HG03108 (cell line): ENCODE results near the gene AREL1.

Source experiments
- ATAC-seq: cut with Tn5 transposase; IDR thresholded peaks from one replicate; pipeline ENCODE4 v1.9.1; 2021; ENCODE audit warnings: moderate library complexity; ENCODE audit not compliant: unreplicated experiment

AREL1 gene

DNA sequence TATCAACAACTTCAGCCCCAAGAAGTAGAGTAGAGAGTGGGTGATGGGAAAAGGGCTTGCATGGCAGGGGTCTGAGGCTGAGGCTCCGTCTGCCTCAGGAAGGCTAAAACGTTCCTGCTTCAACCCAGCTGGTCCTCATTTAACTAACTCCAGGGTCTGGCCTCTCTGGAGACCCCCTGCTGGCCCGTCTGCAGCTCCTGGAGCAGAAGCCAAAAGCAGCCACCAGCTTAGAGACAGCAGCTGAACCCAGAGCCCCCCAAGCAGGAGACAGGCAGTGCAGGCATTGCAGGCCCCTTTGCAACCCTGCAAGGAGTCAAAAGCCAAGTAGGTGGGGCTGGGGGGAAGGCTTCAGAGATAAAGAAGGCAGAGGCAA lies 75.7 kb downstream of the AREL1 start:
- no peak for ATAC-seq

DNA sequence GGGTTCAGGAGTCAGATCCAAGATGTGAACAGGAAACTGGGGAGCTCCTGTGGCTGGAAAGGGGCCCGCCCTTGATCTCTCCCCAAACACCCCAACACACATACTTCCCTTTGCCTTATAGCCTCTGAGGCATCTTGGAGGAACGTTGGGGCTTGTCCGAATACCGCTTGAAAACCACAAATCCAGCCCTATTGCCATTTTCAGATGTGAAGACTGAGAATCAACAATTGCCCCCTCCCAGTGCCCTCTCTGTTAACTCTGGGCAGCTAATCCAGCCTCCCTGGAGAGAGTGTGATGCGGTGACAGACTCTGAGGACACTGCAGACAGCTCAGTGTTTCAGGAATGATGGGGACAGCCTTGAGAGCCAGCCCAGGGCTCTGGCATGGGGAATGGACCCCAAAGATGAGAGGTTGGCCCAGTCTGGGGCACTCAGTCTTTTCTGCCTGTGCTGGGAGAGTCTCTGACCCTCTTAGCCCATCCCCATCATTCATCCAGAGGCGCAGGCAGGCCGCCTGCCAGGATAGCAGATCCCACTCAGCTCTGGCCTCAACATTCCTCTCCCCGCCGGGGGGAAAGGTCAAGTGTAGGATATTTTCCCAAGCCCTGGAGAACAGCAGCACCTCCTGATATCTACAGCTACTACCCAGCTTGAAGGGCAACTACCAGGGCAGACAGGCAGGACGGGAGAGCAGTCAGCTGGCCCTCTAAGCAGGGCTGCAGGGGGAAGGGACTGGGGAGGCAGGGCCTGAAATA lies 76.3 kb downstream of the AREL1 start:
- ATAC-seq = no peak

DNA sequence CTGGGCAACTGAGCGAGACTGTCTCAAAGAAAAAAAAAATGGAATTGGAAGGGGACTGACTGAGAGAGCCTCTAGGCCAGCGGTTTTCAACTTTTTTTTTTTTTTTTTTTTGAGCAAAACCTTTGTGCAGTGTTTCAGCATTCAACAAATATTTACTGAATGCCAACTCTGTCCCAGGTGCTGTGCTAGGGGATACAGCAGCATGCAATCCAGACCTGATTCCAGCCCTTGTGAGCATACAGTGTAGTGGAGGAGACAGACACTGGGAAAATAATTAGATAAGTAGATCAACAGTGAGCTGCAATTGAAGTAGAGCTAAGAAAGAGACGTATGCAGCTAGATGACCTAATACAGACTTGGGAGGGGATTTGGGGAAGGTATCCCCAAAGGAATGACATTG lies 77.0 kb downstream of the AREL1 start:
- ATAC-seq = no peak

DNA sequence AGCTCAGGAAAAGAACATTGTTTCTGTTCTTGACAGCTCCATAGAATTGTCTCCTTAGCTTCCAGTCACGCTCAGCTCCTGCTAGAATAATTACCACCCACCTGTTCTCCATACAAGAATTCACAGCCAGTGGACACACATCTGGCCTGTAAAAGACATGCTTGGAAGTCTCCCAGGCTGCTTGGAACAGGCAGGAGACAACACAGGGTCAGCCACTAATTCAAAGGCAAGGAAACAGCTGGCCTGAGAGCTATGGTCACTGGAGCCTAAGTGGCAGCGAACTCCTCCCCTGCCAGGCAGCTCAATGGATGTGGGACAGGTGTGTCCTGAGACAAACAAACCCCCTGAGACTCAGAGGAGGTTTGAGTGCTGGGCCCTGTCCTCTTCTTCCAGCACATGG lies 77.9 kb downstream of the AREL1 start:
- ATAC-seq = no peak

DNA sequence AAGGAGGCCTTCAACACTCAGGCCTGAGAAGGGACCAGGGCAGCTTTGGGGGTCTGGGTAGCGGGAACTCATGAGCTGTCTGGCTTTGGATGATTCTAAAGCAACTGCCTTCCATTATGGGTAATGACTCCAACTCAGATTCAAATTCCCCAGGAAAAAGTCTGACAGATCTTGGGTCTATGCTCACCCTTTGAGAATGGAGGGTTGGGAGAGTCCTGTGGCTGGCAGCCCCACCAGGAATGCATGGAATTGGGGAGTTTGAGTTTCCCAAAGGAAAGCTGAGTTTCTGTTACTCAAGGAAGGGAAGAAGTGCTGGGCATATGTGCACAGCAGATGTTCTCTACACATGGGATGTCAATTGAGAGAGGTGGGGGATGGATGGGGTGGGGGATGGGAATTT lies 78.4 kb downstream of the AREL1 start:
- no peak for ATAC-seq

DNA sequence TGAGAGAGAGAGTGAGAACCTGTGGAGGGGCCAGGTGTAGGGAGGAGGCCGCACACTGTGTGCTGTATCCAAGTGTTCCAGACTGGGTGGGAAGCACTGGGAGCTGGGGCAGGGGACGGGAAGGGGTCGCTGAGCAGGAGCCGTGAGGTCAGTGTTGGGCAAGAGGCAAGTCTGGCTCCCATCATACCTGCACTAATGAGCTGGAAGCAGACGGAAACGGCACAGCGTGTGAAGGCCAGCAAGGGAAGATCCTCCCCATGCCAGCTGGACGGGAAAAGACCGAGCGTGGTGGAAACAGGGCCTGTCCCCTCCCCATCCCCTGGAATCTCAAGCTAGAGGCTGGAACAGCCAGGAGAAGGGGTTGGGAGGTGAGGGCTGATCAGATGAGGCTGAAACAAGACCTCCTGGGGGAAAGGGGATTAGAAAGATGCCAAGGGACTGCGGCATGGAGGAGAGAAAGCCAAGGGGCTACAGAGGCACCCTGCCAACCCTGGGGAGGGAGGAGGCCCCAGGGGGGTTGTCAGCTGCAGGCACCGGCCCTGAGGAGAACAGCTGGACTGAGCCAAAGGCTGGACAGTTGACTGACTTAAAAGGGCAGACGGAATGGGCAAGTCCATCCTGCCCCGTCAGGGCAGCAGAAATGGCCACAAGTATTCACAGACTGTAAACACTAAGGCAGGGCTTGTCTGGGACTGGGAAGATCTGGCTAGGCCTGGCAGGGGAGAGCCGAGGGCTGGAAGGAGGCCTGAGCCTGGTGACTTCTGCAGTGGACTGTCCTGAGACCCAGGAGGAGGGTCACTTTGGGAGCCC lies 81.8 kb downstream of the AREL1 start:
- ATAC-seq = no peak

DNA sequence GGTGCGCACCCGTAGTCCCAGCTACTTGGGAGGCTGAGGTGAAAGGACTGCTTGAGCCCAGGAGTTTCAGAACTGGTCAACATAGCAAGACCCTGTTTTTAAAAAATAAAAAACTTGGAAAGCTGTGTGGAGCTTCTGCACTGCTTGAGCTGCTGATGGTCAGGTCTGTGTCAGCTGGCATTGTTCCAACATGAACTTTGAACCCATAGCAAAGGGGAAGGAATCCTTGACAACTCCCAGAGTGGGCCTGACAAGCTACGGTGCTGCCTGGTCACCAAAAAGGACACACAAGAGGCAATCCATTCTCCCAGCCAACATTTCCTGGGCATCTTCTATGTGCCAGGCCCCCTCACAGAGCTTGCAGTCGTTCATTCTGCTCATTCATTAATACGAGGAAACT lies 84.5 kb downstream of the AREL1 start:
- no peak for ATAC-seq

DNA sequence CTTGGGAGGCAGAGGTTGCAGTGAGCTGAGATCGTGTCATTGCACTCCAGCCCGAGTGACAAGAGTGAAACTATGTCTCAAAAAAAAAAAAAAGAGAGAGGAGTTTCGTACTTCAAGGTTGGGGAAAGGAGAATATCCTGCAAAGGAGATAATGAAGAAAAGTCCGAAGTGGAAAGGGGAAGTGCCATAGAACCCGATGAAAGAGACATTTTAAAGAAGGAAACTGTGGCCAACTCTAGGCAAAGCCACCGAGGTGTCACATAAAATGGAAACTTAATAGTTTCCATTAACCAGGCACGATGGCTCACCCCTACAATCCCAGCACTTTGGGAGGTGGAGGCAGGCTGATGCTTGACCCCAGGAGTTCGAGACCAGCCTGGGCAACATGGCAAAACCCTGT lies 85.8 kb downstream of the AREL1 start:
- ATAC-seq = no peak

DNA sequence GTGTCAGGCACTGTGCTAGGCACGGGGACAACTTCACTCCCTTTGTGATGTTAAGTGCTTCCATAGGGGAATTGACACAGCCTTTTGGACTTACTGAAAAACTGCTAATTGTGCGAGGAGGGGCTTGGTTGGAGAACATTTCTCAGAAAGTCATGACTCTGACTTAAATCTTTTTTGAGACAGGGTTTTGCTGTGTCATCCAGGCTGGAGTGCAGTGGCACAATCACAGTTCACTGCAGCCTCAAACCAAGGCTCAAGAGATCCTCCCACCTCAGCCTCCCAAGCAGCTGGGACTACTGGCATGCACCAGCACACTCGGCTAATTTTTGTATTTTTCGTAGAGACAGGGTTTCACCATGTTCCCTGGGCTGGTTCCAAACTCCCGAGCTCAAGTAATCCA lies 90.6 kb downstream of the AREL1 start:
- no peak for ATAC-seq

DNA sequence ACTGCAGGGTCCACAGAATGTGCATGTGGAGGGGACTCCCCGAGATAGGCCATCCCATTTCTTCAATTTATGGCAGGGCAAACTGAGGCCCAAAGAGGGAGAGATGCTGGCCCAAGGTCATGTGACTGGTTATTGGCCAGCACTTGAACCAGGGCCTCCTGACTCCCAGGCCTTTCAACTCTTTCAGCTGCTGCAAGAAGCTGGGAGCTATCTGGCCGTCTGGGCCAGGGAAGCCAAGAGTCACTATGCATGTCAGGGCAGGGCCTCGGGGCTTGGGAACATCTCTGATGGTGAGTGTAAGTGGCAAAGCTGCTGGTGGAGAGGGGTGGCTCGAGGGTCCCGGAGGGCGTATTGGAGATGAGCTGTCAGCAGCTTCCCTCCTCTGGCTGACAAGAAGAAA lies 91.3 kb downstream of the AREL1 start:
- ATAC-seq = no peak

DNA sequence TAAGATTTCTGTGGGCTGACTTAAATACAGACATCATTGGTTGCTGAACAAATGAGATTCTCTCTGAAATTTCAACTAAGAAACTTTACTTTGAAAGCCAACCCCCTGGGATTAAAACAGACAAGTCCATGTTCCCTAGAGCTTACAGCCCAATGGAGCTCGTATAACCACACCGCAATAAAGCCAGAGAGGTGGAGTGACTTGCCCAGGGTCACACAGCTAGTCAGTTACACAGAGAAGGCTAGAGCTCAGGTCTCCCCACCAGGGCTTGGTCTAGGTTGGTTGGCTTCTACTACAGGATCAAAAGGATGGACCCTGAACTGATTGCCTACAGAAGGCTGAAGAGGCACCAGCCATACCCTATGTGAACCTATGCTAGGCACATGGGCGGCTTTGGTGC lies 92.0 kb downstream of the AREL1 start:
- ATAC-seq = no peak

DNA sequence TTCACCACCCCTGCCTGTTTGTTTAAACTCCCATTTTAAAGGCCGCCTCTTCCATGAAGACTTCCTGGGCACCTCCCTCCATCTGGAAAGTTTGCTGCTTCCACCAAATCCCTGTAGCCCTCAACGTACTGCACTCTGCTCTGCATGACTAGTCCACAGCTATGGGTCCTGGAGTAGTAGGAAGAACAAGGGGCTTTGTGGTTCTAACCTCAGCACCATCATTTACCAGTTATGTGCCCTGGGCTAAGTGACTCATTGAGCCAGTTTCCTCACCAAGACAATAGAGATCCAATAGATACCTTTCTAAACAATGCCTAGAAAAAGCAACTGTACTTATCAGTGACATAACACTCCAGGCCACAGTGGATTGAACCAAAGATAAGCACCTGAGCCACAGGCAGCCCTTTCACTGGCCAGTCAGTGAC lies 92.4 kb downstream of the AREL1 start:
- ATAC-seq = no peak

DNA sequence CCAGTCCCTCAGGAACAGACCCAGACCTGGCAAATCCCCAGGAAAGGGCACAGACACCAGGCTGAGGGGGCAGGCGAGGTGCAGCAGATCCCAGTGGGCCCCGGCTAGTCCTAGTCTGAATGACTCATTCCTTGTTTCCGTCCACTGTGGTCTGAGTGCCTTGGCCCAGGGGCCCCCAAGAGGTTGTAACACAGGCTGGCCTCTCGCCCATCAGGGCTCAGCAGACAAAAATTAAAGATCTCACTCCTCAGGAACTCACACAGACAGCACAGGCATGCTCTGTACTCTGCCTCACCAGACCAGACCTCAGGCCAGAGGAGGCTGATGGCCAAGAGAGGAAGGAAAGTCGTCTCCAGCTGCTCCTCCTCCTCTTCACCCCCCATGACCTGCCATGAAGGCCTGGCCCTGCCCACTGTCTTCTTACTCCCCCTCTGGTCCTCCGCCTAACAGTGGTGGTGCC lies 93.2 kb downstream of the AREL1 start:
- no peak for ATAC-seq

DNA sequence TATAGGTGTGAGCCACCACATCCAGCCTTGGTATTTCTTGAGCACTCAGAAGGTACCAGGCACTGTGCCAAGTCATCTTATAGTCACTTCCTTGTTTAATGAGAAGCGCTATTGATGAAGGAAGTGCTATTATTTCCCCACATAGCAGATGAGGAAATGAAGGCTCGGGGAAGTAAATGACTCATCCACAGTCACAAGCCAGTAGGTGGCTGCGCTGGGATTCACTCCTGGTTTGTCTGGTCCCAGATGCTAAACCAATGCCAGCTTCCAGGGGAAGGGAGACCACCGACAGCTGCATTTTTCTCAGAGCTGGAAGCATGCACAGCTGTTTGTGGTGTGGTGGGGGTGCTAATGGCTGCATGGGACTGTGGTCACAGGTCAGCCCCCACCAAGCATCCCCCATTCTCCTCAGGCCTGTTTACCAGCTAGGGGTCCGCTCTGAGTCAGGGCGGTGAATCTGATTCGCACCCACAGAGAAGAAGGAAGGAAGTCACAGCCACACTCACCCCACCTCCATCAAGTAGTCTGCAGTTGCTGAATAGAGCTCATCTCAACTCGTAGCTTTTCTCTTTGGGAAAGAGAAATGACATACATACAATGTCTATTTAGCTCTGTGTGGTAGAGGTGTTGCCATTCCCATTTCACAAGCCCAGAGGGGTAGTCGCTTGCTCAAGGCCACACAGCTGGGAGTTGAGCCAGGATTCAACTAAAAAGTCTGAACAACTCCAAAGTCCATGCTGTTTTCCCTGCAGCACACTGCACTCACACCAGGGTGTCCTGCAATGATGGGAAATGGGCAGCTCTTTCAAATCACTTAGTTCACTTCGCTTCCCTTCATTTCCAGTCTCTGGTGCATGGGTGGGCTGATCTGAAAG lies 94.6 kb downstream of the AREL1 start:
- no peak for ATAC-seq

DNA sequence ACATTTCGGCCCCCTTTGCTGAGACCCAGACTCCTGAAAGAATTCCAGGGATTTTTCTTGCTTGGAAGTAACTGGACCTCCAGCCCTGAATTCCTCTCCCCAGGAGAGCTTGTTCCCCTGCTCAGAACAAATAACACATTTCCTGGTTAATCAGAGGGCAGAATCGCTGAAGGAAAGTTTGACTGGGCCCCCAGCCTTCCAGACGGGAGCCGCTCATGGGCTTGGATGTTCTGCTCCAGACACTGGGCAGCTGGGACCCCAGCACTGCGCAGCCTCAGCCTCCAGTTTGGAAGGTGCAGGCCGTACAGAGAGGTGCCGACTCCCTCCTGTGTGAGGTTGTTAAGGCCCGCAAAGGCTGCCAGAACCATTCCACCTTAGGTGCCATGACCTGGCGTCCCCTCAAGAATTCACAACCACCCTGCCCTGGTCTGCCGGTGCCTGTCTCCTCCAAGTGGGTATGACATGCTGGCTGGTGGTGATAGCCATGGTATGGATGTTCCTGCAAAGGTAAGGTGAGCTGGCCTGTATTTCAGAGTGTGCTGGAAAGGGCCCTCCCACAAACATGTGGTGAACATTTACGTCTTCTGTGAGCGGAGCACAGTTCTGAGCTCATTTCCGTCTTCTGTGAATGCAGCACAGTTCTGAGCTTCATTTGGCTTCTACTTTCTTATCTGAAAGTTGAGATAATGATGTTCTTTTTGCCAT lies 95.7 kb downstream of the AREL1 start:
- ATAC-seq = no peak

DNA sequence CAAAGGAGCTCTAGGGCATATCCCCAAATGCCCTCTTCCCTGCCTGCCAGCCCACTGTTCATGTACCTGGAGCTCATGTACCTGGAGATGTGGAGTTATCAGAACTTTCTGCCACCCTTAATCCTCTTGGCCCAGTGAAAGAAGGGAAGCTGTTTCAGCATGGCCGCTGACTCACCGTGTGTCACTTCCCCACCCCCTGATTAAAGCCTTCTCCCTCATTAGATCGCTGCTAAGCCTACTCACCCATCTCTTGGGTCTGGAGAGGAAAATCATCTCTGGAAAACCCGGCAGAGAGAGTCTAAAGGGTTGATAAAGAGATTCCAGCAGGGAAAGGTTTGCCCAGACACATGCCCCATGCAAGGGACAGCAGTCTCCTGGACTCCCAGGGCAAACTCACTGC lies 96.4 kb downstream of the AREL1 start:
- ATAC-seq = no peak

DNA sequence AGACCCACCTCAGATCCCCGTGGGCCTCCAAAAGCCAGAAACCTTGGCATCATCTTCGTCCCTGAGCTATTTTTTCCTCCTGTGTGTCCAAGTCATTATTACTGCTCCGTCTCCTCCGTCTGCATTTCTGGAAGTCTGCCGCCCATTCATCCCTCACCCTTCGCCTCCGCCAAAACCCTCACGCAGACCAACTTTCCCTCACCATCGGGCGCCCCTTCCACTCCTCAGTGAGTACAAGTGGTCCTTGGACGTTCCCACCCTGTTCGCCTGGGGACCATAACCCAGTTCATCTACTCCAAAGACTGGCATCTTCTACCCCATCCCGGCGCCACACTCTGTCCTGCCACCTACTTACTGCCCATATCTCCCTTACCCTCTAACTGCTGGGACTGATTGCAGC lies 97.1 kb downstream of the AREL1 start:
- no peak for ATAC-seq

DNA sequence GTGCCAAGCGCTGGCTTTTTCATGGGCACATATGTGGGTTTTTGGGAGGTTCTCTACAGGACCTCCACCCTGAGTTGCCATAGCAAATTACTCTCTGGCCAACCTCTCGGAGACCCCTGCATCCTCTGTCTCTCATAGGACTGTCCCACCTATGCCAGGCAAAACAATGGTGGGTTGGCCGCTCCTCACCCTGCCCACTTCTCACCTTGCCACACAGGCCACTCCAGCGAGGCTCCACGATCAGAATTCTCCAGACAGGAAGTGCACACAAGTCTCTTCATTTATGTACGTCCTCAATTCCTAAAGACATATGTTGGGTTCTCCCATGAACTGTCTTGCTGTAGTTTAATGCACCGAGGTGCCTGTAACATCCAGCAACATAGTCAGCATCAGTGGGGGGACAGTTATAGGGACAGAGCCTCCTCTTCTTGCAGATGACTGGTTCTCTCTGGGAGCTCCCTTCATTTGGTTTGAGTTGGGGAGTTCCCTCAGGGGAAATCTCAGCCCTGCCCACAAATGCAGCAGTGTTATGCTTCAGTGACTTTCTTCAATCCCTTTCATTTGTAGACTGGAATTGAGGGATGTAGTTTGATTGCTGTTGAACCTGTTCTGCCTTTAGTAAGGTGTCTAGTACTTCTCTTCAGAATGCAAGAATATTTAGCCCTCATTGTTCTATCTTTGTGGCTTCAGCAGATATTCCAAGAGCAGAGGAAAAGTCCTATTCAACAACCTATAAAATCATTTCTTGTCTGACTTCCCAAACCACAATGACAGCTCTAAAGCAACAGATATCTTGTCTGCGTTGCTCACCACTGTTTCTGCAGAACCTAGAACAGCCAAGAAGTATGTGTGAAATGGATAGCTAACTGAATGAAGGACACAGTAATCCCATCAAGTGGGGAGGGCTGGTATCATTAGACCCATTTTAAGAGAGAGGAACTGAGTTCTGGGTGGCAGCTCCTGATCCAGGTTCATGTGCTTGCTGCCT lies 98.1 kb downstream of the AREL1 start:
- ATAC-seq = no peak

DNA sequence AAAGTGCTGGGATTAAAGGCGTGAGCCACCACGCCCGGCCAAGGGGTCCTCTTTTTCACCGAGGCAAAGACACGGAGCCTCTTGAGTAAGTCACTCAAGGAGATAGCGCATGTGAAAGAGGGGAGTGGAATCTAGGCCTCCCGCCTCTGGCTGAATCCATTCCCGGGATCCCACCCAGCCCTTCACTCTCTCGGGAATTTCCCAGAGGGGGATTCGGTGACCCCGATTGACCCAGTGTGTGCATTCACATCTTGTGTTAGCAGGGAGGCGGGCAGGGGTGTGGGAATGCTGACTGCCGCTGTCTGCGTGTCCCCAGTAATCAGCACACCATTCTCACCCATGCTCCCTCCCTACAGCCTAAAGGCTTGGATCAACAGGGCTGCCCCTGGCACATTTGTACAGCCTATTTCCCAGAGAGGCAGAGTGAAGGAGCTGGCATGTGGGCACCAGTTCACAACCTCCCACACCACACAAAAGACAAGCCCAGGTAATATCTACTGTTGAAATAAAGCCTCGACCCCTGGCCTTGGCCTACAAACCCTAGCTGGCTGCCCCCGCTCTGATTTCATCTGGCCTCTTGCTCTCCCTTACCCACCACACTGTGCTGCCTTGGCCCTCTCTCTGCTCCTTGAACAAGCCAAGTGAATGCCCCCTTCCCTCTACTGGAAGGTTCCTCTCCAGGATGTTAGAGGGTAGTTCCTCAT lies 99.5 kb downstream of the AREL1 start:
- no peak for ATAC-seq
